Muscle layer of colon (tissue), 2 donors: ENCODE data around the gene TBL1X.

Experiments
- H3K27ac ChIP-seq: one replicate; pipeline ENCODE4 v1.7.0; 2013; ENCODE audit warnings: low read depth, mild to moderate bottlenecking, low read length, moderate library complexity
- H3K27me3 ChIP-seq, 2 donors: one replicate each; pipeline ENCODE4 v1.7.0; 2013; ENCODE audit warnings: low read length in 2 of 2, mild to moderate bottlenecking in 2 of 2; ENCODE audit not compliant: insufficient read depth in 2 of 2, control insufficient read depth in 1 of 2
- H3K36me3 ChIP-seq: one replicate; pipeline ENCODE4 v1.7.0; 2013; ENCODE audit warnings: mild to moderate bottlenecking, low read length; ENCODE audit not compliant: insufficient read depth
- H3K4me1 ChIP-seq: one replicate; pipeline ENCODE4 v1.7.0; 2013; ENCODE audit warnings: mild to moderate bottlenecking, low read length; ENCODE audit not compliant: insufficient read depth
- H3K4me3 ChIP-seq, 2 donors: one replicate each; pipeline ENCODE4 v1.7.0; 2013; ENCODE audit warnings: low read length in 2 of 2, low read depth in 1 of 2, mild to moderate bottlenecking in 1 of 2, moderate library complexity in 1 of 2
- H3K9ac ChIP-seq: one replicate; pipeline ENCODE4 v1.7.0; 2013; ENCODE audit warnings: low read length
- H3K9me3 ChIP-seq: one replicate; pipeline ENCODE4 v1.7.0; 2013; ENCODE audit warnings: mild to moderate bottlenecking, low read length
- donor health status: abdominal sarcoma.
- donor health status: Adenocarcinoma of cecum.

The TBL1X gene

GRCh38 chrX:9656871-9657270, 192.0 kb downstream of the TBL1X start:
- no peaks in the 10 kb centered on the region for H3K27me3 ChIP-seq
- no peak overlapping the region for H3K4me3 ChIP-seq
- no peak overlapping the region for H3K27ac ChIP-seq
- no peak overlapping the region for H3K9ac ChIP-seq
- no peaks in the 10 kb centered on the region for H3K36me3 ChIP-seq
- peaks cover 3% of the 10 kb centered on the region for H3K9me3 ChIP-seq
- no peaks in the 10 kb centered on the region for H3K4me1 ChIP-seq

- Histone ChIP-seq H3K9me3 (peaks cover 3% of the 10 kb centered on the region), H3K27ac (no peak overlapping the region), H3K4me1 (no peaks in the 10 kb centered on the region), H3K9ac (no peak overlapping the region), H3K27me3 (no peaks in the 10 kb centered on the region), H3K36me3 (no peaks in the 10 kb centered on the region), H3K4me3 (no peak overlapping the region)
Measured at GRCh38 chrX:9657590-9658256, 192.9 kb downstream of the TBL1X start.

- H3K4me1 ChIP-seq: no peaks in the 10 kb centered on the region
Measured at GRCh38 chrX:9658409-9658808, 193.6 kb downstream of the TBL1X start.

GRCh38 chrX:9659571-9660195, 194.8 kb downstream of the TBL1X start:
- H3K36me3 ChIP-seq: no peaks in the 10 kb centered on the region
- no peak overlapping the region for H3K4me3 ChIP-seq
- H3K27me3 ChIP-seq: no peaks in the 10 kb centered on the region
- no peak overlapping the region for H3K9ac ChIP-seq
- no peak overlapping the region for H3K27ac ChIP-seq
- peaks cover 3% of the 10 kb centered on the region for H3K9me3 ChIP-seq
- no peaks in the 10 kb centered on the region for H3K4me1 ChIP-seq

More at GRCh38 chrX:9658409-9658808, 193.6 kb downstream of the TBL1X start:
- Histone ChIP-seq H3K4me3 (no peak overlapping the region), H3K27ac (no peak overlapping the region), H3K9ac (no peak overlapping the region), H3K9me3 (peaks cover 3% of the 10 kb centered on the region), H3K27me3 (no peaks in the 10 kb centered on the region), H3K36me3 (no peaks in the 10 kb centered on the region)

GRCh38 chrX:9662148-9662547, 197.3 kb downstream of the TBL1X start:
- Histone ChIP-seq H3K4me3 (no peak overlapping the region), H3K9me3 (no peaks in the 10 kb centered on the region), H3K36me3 (no peaks in the 10 kb centered on the region), H3K27me3 (no peaks in the 10 kb centered on the region), H3K4me1 (no peaks in the 10 kb centered on the region), H3K9ac (no peak overlapping the region), H3K27ac (no peak overlapping the region)

- no peak overlapping the region for H3K9ac ChIP-seq
- H3K9me3 ChIP-seq: no peaks in the 10 kb centered on the region
- H3K36me3 ChIP-seq: no peaks in the 10 kb centered on the region
- H3K4me1 ChIP-seq: no peaks in the 10 kb centered on the region
- H3K4me3 ChIP-seq: no peak overlapping the region
- no peak overlapping the region for H3K27ac ChIP-seq
- no peaks in the 10 kb centered on the region for H3K27me3 ChIP-seq
Measured at GRCh38 chrX:9663216-9663615, 198.4 kb downstream of the TBL1X start.

GRCh38 chrX:9664224-9664623, 199.4 kb downstream of the TBL1X start:
- Histone ChIP-seq H3K4me1 (no peaks in the 10 kb centered on the region), H3K9me3 (no peaks in the 10 kb centered on the region), H3K4me3 (no peak overlapping the region), H3K27me3 (no peaks in the 10 kb centered on the region), H3K9ac (no peak overlapping the region), H3K36me3 (no peaks in the 10 kb centered on the region), H3K27ac (no peak overlapping the region)

GRCh38 chrX:9665113-9665512, 200.3 kb downstream of the TBL1X start:
- no peak overlapping the region for H3K4me3 ChIP-seq
- no peak overlapping the region for H3K9ac ChIP-seq
- no peaks in the 10 kb centered on the region for H3K27me3 ChIP-seq
- no peak overlapping the region for H3K27ac ChIP-seq
- H3K4me1 ChIP-seq: peaks cover 2% of the 10 kb centered on the region
- no peaks in the 10 kb centered on the region for H3K36me3 ChIP-seq
- H3K9me3 ChIP-seq: no peaks in the 10 kb centered on the region

- Histone ChIP-seq H3K9ac (no peak overlapping the region), H3K27ac (no peak overlapping the region), H3K9me3 (no peaks in the 10 kb centered on the region), H3K36me3 (no peaks in the 10 kb centered on the region), H3K27me3 (no peaks in the 10 kb centered on the region), H3K4me3 (no peak overlapping the region), H3K4me1 (peaks cover 5% of the 10 kb centered on the region)
Measured at GRCh38 chrX:9668537-9668936, 203.7 kb downstream of the TBL1X start.

GRCh38 chrX:9670136-9670814, 205.4 kb downstream of the TBL1X start:
- Histone ChIP-seq H3K36me3 (no peaks in the 10 kb centered on the region), H3K9ac (no peak overlapping the region), H3K9me3 (no peaks in the 10 kb centered on the region), H3K4me3 (no peak overlapping the region), H3K27ac (no peak overlapping the region), H3K4me1 (peaks cover 5% of the 10 kb centered on the region), H3K27me3 (no peaks in the 10 kb centered on the region)

- H3K27ac ChIP-seq: no peak overlapping the region
- H3K9me3 ChIP-seq: no peaks in the 10 kb centered on the region
- no peaks in the 10 kb centered on the region for H3K27me3 ChIP-seq
- no peaks in the 10 kb centered on the region for H3K36me3 ChIP-seq
- peaks cover 5% of the 10 kb centered on the region for H3K4me1 ChIP-seq
- no peak overlapping the region for H3K9ac ChIP-seq
- no peak overlapping the region for H3K4me3 ChIP-seq
Measured at GRCh38 chrX:9671998-9672397, 207.1 kb downstream of the TBL1X start.
